ENCODE measurements around the gene SLC47A2.

- TF ChIP-seq CTCF (IDR thresholded peaks at IDR 0.05; ENCODE audit: low read depth, low read length): no peak
- TF ChIP-seq EZH2phosphoT487 (IDR thresholded peaks at IDR 0.05; ENCODE audit: low read depth): no peak
Observed at GRCh38 chr17:19706791-19707727, 9.3 kb downstream of the SLC47A2 start.
